Ectodermal cell (in vitro differentiated cells): ENCODE data around the gene OR6C2.
"Not testable (repeated sequence)": the region's sequence is repeated elsewhere in the genome, so short reads cannot be mapped to it uniquely, and the experiment has no call there.

Source experiments
- H3K27ac ChIP-seq: 2 replicates; pipeline ENCODE4 v1.7.0; 2013; ENCODE audit warnings: mild to moderate bottlenecking, low read depth, low read length; ENCODE audit not compliant: insufficient read depth, poor library complexity, severe bottlenecking
- H3K27me3 ChIP-seq: 2 replicates; pipeline ENCODE4 v1.7.0; 2013; ENCODE audit warnings: mild to moderate bottlenecking, low read length; ENCODE audit not compliant: insufficient read depth, control insufficient read depth, poor library complexity, severe bottlenecking
- H3K36me3 ChIP-seq: one replicate; pipeline ENCODE4 v1.7.0; 2013; ENCODE audit warnings: low read length; ENCODE audit not compliant: control insufficient read depth, insufficient read depth
- H3K4me1 ChIP-seq: one replicate; pipeline ENCODE4 v1.7.0; 2013; ENCODE audit warnings: low read length; ENCODE audit not compliant: control insufficient read depth, insufficient read depth
- H3K4me3 ChIP-seq: 2 replicates; pipeline ENCODE4 v1.7.0; 2013; ENCODE audit warnings: low read depth, low read length, control low read depth; ENCODE audit not compliant: insufficient read depth
- H3K9me3 ChIP-seq: 2 replicates; pipeline ENCODE4 v1.7.0; 2013; ENCODE audit warnings: mild to moderate bottlenecking, low read length, moderate library complexity; ENCODE audit not compliant: control insufficient read depth
- WGBS, 2 experiments: methylation state at CpG; one replicate each; pipeline ENCODE4 v1.1.7; 2013; ENCODE audit warnings: missing lambda C conversion rate in 2 of 2; 5-methylcytosine and 5-hydroxymethylcytosine counted together

OR6C2 gene

DNA sequence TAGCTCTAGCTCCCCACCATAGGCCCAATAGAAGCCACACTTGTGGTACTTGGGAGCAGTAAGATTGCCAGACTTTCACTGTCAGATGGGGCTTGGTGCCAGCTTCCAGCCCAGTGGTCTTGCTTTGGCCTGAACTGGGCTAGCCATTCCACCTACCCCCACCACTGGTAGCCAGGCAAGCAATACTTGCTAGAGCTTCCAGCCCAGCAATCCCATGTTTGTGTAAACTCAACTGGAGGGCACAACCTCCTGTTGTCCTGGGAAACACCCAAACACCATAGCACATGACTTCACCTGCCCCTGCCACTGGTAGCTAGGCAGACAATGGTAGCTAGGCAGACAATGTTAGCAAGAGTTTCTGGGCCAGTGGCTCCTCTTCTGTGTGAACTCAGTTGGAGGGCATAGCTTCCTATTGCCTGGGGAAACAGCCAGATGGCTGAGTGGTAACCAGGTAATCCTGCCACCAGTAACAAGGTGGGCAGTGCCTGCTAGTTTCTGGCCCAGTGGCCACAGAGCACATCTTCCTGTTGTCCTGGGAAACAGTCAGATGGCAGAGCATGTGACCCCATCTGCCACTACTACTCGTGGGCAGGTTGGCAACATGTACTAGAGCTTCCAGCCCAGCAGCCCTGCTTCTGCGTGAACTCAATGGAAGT, 23.4 kb upstream of the OR6C2 start:
- peaks cover 3% of the 10 kb centered on the region for H3K4me1 ChIP-seq
- WGBS, 2 experiments, result 82 to 92% methylated on average over 2 of the region's 2 CpGs
- no peaks in the 10 kb centered on the region for H3K9me3 ChIP-seq
- H3K36me3 ChIP-seq, result no peaks in the 10 kb centered on the region
- no peak overlapping the region for H3K4me3 ChIP-seq
- H3K27me3 ChIP-seq, result no peaks in the 10 kb centered on the region
- no peak overlapping the region for H3K27ac ChIP-seq

DNA sequence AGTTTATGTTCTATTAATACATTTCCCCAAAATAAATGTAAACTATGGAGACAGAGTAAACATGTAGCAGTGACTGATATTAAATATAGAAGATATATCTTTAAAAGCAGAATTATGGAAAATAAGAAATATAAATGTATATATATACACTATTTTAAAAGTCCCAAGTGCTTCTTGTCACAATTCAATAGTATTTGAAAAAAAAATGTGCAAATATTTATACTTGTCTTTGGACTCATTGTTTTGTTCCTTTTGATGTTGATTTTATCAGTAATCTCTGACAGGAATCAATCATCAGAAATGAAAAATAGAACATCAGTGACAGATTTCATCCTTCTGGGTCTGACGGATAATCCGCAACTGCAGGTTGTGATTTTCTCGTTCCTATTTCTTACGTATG, 17.9 kb upstream of the OR6C2 start, which contains the start of gene OR6C76:
Gene OR6C76, plus strand, starts transcription at position 301 of the 400 bp plus-strand sequence. Its CDS starts 0 bp downstream, at position 301.
- 96% methylated on average over 4 of the region's 4 CpGs for WGBS, 2 experiments
- Histone ChIP-seq H3K27ac (no peak within 1 kb of the TSS), H3K4me3 (no peak within 1 kb of the TSS), H3K36me3 (no peaks in the 10 kb centered on the region), H3K4me1 (peaks cover 6% of the 10 kb centered on the region), H3K9me3 (no peaks in the 10 kb centered on the region), H3K27me3 (no peaks in the 10 kb centered on the region)

DNA sequence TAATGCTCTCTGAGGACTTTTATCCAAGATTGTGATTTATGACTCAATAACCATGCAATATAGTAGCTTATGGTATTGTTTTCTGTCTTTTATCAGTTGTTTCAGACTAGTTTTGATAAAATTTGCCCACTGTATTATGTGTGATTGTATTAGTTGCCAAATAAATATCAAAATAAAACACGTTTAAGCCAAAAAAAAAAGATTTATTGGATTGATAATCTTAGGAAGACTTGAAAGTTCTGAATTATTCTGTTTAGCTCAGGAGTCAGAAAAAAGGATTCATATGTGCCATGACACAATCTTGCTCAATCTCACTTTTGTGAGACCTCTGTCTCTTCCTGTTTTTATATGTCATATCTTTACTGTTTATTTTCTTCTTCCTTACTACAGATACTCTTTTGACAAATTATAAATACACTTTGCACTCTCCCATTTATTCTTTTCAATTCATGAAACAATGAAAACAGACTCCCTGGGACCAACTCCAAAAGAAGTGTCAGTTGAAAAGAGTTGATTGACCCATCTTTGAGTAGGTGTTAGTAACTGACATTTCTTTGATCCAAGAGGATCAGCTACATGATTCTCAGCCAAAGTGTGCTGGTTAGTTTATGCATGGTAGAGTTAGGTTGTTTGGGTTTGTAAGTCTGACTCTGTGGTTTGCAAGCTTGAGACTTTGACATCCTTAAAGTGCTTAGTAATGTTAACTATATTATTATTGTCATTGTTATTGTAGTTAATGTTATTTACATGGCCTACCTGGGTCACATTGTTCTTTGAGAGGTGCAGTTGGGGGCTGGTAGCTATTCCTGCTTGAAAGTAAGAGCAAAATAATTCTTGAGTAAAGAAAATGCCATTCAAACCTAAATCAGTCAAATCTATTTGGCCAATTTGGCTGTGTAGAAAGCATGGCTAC, 15.3 kb upstream of the OR6C2 start:
- no peaks in the 10 kb centered on the region for H3K36me3 ChIP-seq
- no peaks in the 10 kb centered on the region for H3K27me3 ChIP-seq
- H3K4me1 ChIP-seq, result peaks cover 6% of the 10 kb centered on the region
- no peaks in the 10 kb centered on the region for H3K9me3 ChIP-seq
- H3K4me3 ChIP-seq, result no peak overlapping the region
- WGBS, 2 experiments, result 83 to 86% methylated on average over 1 of the region's 1 CpG
- no peak overlapping the region for H3K27ac ChIP-seq

DNA sequence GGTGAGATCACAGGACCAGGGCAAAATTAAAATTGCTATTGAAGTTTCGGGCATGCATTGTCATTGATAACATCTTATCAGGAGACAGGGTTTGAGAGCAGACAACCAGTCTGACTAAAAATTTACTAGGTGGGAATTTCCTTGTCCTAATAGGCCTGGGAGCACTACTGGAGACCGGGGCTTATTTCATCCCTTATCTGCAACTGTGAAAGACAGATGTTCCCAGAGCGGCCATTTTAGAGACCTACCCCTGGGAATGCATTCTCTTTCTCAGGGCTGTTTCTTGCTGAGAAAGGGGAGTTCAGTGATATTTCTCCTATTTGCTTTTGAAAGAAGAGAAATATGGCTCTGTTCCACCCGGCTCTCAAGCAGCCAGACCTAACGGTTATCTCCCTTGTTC, 2.6 kb upstream of the OR6C2 start:
- not testable (repeated sequence) for H3K4me3 ChIP-seq, H3K36me3 ChIP-seq, H3K4me1 ChIP-seq, H3K27ac ChIP-seq, H3K27me3 ChIP-seq, H3K9me3 ChIP-seq
- 84 to 87% methylated on average over 5 of the region's 5 CpGs for WGBS, 2 experiments

DNA sequence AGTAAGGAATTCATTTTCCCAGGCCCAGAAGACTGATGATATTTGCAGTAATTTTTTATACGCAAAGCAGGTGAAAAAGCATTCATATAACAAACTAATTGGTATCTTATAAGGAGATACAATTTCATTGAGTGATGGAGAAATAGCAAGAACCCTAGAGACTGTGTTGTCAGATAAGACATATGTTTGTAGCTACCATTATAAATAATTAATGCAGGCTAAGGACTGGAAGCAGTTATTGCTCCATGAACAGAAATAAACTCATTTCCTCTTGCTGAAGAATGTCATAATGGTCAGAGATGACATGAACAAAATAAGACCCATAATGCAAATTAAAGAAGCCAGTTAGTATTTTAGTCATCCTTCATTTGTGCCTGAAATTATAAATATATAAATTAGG, 1.5 kb downstream of the OR6C2 start:
- Histone ChIP-seq H3K4me3 (no peak overlapping the region), H3K4me1 (no peaks in the 10 kb centered on the region), H3K27me3 (no peaks in the 10 kb centered on the region), H3K36me3 (no peaks in the 10 kb centered on the region), H3K9me3 (no peaks in the 10 kb centered on the region), H3K27ac (no peak overlapping the region)
- WGBS, 2 experiments, result 83% methylated on average over 1 of the region's 1 CpG; no CpG with 5 or more reads in 1 of the 2 experiments

DNA sequence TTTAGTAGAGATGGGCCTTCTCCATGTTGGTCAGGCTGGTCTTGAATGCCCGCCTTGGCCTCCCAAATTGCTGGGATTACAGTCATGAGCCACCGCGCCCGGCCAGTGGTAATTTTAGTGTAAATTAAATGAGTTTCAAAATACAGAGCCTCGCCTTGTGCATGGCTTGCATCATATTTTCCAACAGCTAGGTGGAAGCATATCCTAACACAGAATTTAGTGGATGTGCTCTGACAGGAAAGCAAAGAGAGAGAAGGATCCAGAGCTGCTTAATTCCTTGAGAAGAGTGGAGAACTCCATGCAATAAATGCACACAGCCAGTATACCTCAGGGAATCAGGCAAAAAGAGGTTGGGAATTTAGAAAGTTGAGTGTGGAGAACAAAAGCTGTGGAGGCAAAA, 2.5 kb downstream of the OR6C2 start:
- H3K4me1 ChIP-seq, result no peaks in the 10 kb centered on the region
- 82 to 92% methylated on average over 5 of the region's 5 CpGs for WGBS, 2 experiments
- no peak overlapping the region for H3K4me3 ChIP-seq
- no peak overlapping the region for H3K27ac ChIP-seq
- H3K27me3 ChIP-seq, result no peaks in the 10 kb centered on the region
- no peaks in the 10 kb centered on the region for H3K9me3 ChIP-seq
- H3K36me3 ChIP-seq, result no peaks in the 10 kb centered on the region

DNA sequence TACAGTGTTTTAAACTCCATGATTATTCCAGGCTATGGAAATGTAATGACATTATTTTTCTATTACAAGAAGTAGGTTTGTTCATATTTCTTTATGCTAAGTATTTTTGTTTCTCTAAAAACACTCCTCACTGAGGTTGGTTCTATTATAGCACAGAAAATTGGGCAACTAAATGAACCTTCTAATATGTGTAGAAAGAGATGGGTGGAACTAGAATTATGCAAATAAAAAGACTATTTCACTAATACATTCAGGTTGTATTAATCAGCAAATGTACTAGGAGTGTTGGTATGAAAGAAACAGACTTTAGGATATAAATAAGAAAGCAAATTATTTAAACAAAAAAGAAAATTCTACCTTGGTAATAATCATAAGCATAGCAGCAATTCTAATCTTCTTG, 4.9 kb downstream of the OR6C2 start:
- H3K4me1 ChIP-seq, result no peaks in the 10 kb centered on the region
- no peak overlapping the region for H3K4me3 ChIP-seq
- no peaks in the 10 kb centered on the region for H3K27me3 ChIP-seq
- no peak overlapping the region for H3K27ac ChIP-seq
- H3K36me3 ChIP-seq, result no peaks in the 10 kb centered on the region
- no peaks in the 10 kb centered on the region for H3K9me3 ChIP-seq

DNA sequence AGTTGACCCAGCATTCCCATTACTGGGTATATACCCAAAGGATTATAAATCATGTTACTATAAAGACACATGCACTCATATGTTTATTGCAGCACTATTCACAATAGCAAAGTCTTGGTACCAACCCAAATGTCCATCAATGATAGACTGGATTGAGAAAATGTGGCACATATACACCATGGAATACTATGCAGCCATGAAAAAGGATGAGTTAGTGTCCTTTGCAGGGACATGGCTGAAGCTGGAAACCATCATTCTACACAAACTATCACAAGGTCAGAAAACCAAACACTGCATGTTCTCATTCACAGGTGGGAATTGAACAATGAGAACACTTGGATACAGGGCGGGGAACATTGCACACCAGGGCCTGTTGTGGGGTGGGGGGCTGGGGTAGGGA, 21.1 kb downstream of the OR6C2 start:
- H3K27ac ChIP-seq, H3K36me3 ChIP-seq, H3K9me3 ChIP-seq, H3K4me3 ChIP-seq, H3K4me1 ChIP-seq, H3K27me3 ChIP-seq: not testable (repeated sequence)
- 86 to 100% methylated on average over 1 of the region's 1 CpG for WGBS, 2 experiments

DNA sequence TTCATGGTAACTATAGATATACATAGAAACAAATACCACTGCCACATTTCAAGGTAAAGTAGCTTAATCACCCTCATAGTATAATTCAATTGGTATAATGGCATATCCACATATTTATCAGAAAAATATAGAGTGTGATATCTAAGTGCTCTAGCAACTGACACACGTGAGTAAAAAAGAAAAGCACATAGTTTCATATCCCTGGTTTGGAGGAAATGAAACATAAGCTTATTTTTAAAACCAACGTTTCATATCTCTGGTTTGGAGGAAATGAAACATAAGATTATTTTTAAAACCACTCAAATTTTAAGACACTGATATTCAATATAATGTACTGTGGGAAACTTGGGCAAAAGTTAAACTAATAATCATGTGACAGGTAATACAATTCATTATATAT, 24.0 kb downstream of the OR6C2 start:
- Histone ChIP-seq H3K27ac (no peak overlapping the region), H3K36me3 (no peaks in the 10 kb centered on the region), H3K27me3 (no peaks in the 10 kb centered on the region), H3K4me1 (no peaks in the 10 kb centered on the region), H3K9me3 (no peaks in the 10 kb centered on the region), H3K4me3 (no peak overlapping the region)
- WGBS, 2 experiments, result 87 to 100% methylated on average over 1 to 2 of the region's 2 CpGs

DNA sequence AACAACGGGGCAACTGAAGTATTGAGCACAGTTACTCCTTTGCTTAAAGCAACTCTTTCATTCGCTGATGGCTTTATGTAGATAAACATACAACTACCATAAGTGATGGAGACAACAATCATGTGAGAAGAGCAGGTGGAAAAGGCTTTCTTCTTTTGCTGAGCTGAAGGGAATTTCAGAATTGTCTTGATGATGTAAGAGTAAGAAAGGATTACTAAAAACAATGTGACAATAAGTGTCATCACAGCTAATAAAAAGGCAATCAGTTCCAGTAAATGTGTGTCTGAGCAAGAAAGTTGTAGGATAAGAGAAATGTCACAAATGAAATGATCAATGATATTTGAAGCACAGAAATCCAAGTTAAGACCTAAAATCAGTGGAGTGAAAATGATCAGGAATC, 25.4 kb downstream of the OR6C2 start:
- H3K9me3 ChIP-seq, result no peaks in the 10 kb centered on the region
- no peaks in the 10 kb centered on the region for H3K27me3 ChIP-seq
- no peaks in the 10 kb centered on the region for H3K4me1 ChIP-seq
- no peak overlapping the region for H3K4me3 ChIP-seq
- WGBS, 2 experiments, result 100% methylated on average over 1 to 2 of the region's 2 CpGs
- H3K36me3 ChIP-seq, result no peaks in the 10 kb centered on the region
- H3K27ac ChIP-seq, result no peak overlapping the region
